SK-N-MC (cell line): ENCODE results near the gene MRTFB.

Experiments
- EZH2 ChIP-seq: fragments of 200-600 bp; sonication (generic); IDR thresholded peaks from one replicate; pipeline ENCODE4 v1.6.1; 2017; ENCODE audit warnings: antibody characterized with exemption
- POLR2AphosphoS5 ChIP-seq: IDR thresholded peaks from 2 replicates; pipeline ENCODE4 v1.6.1; 2012; ENCODE audit warnings: mild to moderate bottlenecking, low read depth, low read length, borderline replicate concordance

DNA sequence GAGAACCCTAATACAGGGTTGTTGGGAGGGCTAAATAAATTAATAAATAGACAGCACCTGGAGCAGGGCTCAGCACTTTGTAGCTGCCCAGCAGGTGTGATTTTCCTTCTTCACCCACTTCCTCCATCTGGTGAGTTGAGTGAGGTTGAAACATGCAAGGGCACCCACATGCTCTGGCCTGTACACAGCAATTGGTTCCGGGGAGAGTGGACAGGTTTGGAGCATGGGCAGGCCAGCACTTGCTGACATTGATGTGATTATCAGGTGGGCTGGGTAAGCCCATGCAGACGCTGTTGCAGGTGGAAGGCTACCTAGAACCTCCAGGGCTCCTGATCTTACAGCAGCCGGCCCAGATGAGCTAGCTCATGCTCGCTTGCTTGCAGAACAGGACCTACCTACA is 1.3 kb upstream of the MRTFB start:
- no peak for TF ChIP-seq EZH2
- no peak for TF ChIP-seq POLR2AphosphoS5
